ENCODE data around the gene EID2. TPM values are rescaled to one million over a fixed set of nuclear protein-coding genes. Genes with fewer than 3 reads are reported as not detected.

EID2 gene
- total and polyA plus RNA-seq, 2 of the 13 experiments (the other 11 are each of a cell fraction or from before 2014, with no cell fraction given) = 3.7 to 14.1 TPM

DNA sequence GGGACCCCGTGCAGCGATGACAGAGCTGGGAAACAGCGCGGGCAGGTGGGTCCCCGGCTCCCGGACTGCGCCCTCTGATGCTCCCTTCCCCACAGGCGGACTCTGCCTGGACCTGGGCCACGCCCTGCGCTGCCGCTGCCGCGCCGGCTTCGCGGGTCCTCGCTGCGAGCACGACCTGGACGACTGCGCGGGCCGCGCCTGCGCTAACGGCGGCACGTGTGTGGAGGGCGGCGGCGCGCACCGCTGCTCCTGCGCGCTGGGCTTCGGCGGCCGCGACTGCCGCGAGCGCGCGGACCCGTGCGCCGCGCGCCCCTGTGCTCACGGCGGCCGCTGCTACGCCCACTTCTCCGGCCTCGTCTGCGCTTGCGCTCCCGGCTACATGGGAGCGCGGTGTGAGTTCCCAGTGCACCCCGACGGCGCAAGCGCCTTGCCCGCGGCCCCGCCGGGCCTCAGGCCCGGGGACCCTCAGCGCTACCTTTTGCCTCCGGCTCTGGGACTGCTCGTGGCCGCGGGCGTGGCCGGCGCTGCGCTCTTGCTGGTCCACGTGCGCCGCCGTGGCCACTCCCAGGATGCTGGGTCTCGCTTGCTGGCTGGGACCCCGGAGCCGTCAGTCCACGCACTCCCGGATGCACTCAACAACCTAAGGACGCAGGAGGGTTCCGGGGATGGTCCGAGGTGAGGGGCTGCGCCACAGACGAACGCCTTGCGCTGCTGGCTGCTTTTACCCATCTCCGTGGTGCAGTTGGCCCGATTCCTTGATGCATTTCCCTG, 32.8 kb downstream of the EID2 start (continued):
- TF ChIP-seq ZNF446 (CRISPR knock-in tag; IDR thresholded peaks at IDR 0.05) (peak; percentile 91; the same call in 1 of the 2 replicates), MYC (CRISPR knock-in tag; IDR thresholded peaks at IDR 0.05; ENCODE audit: borderline replicate concordance) (peak; percentile 81), ETV6 (CRISPR knock-in tag; conservative IDR thresholded peaks at IDR 0.05) (no peak), HES4 (CRISPR knock-in tag; IDR thresholded peaks at IDR 0.05; ENCODE audit: borderline replicate concordance) (peak; percentile 96), ZNF605 (CRISPR knock-in tag; IDR thresholded peaks at IDR 0.05) (peak; percentile 61; the same call in 1 of the 2 replicates), KAT8 (CRISPR knock-in tag; IDR thresholded peaks at IDR 0.05) (peak; percentile 39; the same call in 1 of the 2 replicates), CHCHD3 (CRISPR knock-in tag; IDR thresholded peaks at IDR 0.05) (peak; percentile 84), ARNTL (CRISPR knock-in tag; IDR thresholded peaks at IDR 0.05) (no peak), SMARCC2 (IDR thresholded peaks at IDR 0.05) (no peak), HMGA1 (CRISPR knock-in tag; conservative IDR thresholded peaks at IDR 0.05) (no peak), AGO1 (IDR thresholded peaks at IDR 0.05; ENCODE audit: low read depth, low read length, poor library complexity, severe bottlenecking) (no peak)
- TF ChIP-seq, protein P1, sequence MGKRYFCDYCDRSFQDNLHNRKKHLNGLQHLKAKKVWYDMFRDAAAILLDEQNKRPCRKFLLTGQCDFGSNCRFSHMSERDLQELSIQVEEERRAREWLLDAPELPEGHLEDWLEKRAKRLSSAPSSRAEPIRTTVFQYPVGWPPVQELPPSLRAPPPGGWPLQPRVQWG (CRISPR knock-in tag; IDR thresholded peaks at IDR 0.05; ENCODE audit: borderline replicate concordance, low read depth) = no peak
- TF ChIP-seq, protein P2, sequence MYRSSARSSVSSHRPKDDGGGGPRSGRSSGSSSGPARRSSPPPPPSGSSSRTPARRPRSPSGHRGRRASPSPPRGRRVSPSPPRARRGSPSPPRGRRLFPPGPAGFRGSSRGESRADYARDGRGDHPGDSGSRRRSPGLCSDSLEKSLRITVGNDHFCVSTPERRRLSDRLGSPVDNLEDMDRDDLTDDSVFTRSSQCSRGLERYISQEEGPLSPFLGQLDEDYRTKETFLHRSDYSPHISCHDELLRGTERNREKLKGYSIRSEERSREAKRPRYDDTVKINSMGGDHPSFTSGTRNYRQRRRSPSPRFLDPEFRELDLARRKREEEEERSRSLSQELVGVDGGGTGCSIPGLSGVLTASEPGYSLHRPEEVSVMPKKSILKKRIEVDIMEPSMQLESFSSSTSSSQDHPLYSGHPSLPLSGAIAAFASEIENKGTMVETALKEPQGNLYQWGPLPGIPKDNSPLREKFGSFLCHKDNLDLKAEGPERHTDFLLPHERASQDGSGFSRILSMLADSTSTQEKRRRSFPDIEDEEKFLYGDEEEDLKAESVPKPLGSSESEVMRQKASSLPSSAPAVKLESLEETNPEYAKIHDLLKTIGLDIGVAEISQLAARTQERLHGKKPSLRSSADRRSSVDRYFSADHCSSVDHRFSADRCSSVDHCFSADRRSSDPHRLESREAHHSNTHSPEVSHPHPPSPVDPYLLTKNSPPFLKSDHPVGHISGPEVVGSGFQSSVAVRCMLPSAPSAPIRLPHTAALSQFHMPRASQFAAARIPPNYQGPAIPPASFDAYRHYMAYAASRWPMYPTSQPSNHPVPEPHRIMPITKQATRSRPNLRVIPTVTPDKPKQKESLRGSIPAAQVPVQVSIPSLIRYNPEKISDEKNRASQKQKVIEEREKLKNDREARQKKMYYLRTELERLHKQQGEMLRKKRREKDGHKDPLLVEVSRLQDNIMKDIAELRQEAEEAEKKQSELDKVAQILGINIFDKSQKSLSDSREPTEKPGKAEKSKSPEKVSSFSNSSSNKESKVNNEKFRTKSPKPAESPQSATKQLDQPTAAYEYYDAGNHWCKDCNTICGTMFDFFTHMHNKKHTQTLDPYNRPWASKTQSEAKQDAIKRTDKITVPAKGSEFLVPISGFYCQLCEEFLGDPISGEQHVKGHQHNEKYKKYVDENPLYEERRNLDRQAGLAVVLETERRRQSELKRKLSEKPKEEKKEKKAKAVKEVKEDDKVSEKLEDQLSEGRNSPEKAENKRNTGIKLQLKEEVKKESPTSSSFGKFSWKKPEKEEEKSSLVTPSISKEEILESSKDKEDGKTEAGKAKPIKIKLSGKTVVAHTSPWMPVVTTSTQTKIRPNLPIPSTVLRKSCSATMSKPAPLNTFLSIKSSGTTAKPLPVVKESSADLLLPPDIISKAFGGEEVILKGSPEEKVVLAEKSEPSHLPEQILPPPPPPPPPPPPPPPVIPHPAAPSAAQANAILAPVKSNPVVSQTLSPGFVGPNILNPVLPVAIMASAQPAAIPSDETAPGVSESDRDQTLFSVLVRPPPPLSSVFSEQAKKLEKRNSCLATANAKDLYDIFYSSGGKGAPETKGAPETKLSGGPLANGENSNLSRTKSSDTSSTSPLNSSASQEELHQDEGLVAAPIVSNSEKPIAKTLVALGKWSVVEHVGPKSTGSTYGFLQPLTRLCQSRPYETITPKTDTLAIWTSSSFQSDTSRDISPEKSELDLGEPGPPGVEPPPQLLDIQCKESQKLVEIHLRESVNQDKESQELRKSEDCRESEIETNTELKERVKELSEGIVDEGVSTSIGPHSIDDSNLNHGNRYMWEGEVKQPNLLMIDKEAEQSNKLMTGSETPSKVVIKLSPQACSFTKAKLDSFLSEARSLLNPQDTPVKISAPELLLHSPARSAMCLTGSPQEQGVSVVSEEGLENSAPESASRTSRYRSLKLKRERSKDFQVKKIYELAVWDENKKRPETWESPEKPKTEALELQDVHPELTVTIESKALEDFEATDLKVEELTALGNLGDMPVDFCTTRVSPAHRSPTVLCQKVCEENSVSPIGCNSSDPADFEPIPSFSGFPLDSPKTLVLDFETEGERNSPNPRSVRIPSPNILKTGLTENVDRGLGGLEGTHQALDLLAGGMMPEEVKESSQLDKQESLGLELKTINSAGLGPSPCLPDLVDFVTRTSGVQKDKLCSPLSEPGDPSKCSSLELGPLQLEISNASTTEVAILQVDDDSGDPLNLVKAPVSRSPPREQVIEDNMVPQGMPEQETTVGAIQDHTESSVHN (CRISPR knock-in tag; IDR thresholded peaks at IDR 0.05) = peak; percentile 76; the same call in 1 of the 2 replicates
- TF ChIP-seq, protein P3, sequence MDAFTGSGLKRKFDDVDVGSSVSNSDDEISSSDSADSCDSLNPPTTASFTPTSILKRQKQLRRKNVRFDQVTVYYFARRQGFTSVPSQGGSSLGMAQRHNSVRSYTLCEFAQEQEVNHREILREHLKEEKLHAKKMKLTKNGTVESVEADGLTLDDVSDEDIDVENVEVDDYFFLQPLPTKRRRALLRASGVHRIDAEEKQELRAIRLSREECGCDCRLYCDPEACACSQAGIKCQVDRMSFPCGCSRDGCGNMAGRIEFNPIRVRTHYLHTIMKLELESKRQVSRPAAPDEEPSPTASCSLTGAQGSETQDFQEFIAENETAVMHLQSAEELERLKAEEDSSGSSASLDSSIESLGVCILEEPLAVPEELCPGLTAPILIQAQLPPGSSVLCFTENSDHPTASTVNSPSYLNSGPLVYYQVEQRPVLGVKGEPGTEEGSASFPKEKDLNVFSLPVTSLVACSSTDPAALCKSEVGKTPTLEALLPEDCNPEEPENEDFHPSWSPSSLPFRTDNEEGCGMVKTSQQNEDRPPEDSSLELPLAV (CRISPR knock-in tag; conservative IDR thresholded peaks at IDR 0.05; ENCODE audit: low read depth) = peak; percentile 94
- TF ChIP-seq, protein P4, sequence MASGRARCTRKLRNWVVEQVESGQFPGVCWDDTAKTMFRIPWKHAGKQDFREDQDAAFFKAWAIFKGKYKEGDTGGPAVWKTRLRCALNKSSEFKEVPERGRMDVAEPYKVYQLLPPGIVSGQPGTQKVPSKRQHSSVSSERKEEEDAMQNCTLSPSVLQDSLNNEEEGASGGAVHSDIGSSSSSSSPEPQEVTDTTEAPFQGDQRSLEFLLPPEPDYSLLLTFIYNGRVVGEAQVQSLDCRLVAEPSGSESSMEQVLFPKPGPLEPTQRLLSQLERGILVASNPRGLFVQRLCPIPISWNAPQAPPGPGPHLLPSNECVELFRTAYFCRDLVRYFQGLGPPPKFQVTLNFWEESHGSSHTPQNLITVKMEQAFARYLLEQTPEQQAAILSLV (CRISPR knock-in tag; IDR thresholded peaks at IDR 0.05; ENCODE audit: borderline replicate concordance) = peak; percentile 87; the same call in 1 of the 2 replicates
- TF ChIP-seq, protein P5, sequence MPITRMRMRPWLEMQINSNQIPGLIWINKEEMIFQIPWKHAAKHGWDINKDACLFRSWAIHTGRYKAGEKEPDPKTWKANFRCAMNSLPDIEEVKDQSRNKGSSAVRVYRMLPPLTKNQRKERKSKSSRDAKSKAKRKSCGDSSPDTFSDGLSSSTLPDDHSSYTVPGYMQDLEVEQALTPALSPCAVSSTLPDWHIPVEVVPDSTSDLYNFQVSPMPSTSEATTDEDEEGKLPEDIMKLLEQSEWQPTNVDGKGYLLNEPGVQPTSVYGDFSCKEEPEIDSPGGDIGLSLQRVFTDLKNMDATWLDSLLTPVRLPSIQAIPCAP (CRISPR knock-in tag; IDR thresholded peaks at IDR 0.05; ENCODE audit: low read depth) = no peak; the same call in 1 of the 2 replicates

Measured in HepG2 (cell line).